ENCODE results near the gene ATP5F1E.
"Not testable (repeated sequence)": the region's sequence is repeated elsewhere in the genome, so short reads cannot be mapped to it uniquely, and the experiment has no call there.

ATP5F1E gene

DNA sequence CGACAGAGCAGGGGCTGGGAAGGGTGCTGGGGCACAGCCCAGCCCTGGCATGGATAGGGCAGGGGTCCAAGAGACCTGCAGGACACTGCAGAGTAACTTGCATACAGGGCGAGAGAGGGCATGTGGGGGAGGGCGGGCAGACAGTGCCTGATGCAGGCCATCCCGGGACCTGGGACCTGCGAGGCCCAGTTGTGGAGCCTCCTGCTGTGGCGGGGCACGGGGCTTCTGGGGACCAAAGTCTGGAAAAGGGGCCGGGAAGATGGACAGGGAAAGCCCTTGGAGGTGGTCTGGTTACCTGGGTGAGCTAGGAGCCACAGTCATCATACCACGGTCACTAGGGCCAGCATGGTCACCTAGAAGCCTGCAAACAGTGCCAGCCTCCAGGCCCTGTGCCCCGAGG, 13.3 kb downstream of the ATP5F1E start:
- no peak for DNase-seq

DNA sequence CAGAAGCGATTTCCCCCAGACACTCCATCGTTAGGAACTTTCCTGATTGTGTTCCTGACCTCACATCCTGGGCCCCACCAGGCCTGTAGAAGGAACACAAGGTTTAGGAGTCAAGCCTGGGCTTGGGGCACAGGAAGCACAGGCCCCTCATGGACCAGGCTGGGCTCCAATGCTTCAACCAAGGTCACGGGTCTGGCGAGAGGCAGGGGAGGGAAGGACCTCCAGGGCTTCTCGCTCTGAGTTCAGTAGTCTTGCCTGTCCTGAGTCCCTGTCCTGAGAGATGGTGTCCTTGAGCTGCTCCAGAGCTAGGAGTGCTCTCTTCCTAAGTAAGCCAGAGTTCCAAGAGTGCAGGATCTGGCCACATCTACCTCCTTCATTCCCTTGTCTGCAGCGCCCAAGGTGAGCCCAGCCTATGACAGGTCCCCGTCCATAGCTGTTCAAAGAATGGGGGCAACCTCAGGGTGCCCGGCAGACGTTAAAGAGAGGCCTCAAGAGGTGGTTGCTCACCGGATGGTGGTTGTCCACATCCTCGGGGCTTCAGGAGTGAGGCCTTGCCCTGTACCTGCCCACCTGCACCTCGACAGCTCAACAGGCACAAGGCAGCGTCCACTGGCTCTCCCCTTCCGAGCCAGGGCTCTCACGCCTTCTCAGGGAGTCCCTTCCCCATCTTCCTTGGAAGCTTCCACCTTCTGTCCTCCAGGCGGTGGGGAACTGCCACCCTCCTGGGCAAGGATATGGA, 14.5 kb downstream of the ATP5F1E start:
- no peak for DNase-seq

DNA sequence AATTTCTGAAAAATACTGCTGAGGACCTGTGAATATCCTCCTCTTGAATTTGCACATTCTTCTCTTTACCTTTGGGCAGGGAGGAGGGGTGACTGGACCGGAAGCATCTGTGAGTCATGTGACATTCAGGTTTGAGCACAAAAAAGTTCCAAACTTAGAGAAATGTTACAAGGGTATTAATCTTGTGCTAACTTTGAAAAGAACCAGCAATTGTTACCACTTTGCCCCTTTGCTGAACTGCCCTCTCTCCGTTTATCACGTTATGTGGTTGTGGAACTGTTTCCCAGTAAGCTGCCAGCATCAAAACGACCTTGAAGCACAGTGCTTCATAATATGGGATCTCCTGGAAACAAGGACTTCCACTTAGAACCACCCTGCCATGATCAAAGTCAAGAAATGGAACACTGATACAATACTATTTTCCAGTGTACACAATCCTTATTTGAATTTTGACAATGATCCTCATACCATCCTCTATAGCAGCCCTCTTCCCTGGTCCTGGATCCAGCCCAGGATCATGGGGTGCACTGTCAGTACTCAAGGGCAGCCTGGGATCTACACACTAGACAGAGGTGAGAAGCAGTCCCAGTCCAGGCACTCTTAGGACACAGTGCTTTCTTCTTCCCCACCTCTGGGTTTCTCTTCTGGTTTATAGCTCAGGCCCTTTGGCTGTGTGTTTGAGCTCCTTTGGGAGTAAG, 15.2 kb downstream of the ATP5F1E start:
- DNase-seq, result no peak

DNA sequence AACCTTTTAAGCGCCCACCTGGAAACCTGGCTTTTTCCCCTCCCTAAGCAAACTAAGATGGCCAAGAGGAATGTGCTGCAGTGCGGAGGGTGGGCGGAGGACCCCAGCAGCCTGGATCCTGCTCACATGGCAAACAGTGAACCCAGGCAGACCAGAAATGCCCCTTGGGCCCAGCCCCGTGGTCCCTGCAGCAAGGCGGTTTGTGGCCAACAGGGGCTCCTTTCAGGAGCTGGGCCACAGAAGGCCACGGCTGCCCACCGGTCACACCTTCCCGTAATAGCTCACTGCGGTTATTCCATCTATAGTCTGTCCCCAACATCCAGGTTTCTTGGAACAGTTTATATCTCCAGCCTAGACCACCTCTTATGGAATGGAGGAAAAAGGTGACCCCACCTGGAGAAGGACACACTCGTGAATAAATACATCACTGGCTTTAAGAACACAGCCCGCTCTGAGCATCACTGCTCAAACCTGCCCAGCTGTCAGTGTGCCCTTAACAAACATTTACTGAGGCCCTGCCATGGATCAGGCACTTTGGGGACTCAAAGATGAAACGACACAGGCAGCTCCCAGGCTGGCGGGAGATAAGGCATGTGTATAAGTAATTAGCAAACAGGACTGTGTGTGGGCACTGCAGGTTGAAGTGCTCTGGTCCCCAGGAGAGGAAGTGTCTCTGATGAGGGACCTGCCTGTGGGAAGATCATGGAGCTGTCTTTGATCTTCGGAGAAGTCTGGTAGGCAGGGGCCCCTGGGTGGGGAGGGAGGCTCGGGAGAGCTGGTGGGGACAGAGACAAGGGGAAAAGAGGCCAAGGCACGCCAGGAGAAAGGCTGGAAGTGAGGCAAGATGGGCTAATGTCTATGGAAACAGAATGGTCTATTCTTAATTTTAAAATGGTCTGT, 16.1 kb downstream of the ATP5F1E start:
- no peak for DNase-seq

DNA sequence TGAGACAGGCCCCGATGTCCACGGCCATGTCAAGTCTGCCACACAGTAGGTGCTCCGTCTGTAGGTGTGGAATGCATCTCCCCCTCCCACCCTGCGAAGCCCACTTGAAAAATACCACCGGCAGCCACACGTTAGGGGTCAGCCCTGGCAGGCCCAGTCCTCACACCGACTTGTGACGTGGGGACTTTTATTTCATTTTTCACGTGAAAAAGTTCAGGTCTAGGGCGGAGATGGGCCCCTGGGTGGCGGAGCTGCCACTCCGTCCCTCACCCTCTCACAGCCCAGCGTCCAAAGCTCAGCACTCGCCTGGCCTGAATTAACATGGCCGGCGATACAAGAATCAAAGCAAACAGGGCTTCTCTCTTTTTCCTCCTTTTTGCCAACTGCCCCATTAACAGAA, 16.7 kb downstream of the ATP5F1E start:
- no peak for DNase-seq

DNA sequence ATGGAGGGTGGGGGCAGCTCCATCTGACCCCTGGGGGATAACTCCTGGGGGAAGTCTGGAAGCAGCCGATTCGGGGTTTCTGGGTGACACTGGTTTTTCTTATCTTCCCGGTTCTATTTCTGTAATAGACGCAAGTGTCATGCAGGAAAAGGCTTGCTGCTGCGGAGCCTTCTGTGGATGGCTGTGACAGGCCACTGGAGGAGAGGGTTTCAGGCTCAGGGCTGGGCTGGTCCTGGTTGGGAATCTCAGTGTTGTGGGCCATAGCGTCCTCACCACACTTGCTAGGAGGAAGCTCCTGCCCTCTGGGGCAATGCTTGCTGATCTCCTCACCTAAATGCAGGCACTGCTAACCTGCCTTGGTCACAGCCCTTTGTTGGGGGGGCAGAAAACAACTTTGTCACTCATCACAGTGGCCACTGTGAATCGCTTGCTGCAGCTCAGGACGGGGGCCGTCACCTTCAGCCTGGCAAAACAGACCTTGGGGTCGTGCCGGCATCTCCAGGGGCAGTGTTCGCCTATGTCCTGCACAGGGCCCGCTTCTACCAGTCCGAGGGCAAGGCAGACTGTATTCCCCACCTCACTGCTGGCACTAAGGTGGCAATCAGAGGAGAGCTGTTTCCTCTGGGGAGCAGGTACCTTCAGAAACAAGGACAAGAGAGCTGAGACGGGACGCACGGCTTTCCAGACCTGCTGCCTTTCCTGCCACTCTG, 17.3 kb downstream of the ATP5F1E start:
- no peak for DNase-seq

DNA sequence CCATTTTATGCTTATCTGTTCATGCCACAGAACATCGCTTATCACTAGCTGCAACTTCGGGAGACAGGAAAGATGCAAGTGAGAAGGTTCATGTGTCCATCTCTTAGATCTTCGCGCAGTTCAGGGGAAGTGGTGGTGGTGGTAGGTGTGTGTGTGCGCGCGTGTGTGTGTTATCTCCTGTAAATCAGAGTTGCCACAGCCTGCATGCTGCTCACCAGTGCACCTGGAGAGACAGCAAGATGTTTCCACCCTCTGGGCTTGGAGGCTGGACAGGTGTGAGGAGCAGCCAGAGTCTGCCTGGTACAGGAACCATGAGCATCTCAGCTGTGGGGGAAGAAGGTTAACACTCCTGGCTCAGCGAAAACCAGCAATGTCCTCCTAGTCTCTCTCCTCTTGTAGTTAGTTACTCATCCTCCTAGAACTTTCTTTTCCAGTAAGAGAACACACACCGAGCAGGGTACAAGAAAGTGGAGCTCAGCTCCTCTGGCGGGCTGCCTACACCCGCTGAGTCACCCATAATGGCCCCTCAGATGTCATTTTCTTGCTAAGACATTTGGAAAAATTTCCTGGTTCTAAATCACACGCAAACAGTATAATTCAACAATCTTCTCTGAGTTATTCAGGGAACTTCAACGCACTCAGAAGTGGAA, 18.1 kb downstream of the ATP5F1E start:
- DNase-seq, result no peak

DNA sequence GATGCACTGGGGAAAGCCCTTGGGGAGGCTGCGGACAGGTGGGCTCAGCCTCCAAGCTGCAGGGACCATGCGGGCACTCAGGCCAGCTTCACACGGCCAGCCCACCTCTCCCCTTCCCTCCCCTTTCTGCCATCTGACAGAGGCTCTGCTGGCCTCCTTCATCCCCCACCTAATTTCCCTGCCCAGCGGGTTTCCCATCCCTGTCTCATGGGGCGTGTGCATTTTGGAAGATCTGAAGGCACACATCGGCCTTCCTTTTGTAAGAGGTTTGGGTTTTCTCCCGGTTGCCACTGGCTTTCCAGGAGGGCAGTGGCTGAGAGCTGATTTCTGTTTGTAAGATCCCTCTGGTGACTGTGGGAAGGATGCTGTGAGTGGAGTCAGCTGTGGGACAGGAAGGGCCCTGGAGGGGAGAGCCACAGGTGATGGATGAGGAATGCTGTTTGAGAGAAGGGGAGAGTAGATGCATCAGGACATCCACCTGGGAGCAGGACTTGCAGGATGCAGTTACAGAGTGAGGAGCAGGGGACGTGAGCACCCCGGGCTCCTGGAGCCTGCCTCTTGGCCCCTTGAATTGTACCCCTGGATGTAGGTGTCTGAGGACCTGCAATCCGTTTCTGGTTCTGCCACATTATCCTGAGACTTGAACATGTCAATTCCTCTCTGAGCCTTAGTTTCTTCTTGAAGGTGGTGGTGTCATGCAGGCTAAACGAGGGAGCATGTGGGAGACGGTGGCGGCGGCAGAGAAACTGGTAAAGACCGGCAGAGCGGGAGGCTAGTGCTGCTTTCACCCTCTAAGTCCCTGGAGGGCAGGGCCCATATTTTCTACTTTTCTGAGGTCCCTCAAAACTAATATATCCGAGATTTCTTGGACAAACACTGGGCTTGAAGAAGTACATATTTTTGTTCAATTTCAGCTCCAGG, 18.8 kb downstream of the ATP5F1E start:
- no peak for DNase-seq

DNA sequence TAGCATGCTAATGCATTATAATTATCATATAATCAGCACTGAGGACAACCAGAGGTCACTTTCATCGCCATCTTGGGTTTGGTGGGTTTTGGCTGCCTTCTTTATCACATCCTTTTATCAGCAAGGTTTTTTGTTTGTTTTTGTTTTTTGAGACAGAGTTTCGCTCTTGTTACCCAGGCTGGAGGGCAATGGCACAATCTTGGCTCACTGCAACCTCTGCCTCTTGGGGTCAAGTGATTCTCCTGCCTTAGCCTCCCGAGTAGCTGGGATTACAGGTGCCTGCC, 20.3 kb downstream of the ATP5F1E start:
- DNase-seq, result not testable (repeated sequence)

DNA sequence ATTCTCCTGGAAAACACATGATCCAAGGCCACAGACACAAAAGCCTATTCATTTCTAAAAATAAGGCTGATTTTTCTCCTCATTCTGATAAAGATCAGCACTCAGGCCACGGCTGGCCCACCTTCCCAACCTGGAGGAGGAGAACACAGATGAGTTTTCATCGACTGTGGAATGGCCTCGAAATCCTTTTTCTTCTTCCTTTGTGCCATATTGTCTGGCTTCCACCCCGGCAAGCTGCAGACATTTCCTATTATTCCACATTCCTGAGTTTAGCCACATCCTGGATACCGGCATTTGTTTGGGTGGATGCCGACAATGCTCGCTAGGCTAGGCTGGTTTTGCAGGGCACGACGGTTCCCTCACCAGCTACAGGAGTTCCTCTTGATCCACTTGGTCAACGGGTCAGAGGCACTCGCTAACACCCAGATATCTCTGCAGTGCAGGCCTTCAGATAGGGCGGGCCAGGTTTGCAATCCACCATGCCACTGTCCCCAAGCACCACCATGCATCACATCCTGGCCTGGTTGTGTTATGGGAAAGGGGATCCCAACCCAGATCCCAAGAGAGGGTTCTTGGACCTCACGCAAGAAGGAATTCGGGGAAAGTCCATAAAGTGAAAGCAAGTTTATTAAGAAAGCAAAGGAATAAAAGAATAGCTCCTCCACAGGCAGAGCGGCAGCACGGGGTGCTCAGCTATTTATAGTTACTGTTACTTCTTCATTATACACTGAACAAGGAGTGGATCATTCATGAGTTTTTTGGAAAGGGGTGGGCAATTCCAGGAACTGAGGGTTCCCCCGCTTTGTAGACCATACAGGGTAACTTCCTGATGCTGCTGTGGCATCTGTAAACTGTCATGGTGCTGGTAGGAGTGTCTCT, 20.9 kb downstream of the ATP5F1E start:
- DNase-seq, result peak; percentile 85

DNA sequence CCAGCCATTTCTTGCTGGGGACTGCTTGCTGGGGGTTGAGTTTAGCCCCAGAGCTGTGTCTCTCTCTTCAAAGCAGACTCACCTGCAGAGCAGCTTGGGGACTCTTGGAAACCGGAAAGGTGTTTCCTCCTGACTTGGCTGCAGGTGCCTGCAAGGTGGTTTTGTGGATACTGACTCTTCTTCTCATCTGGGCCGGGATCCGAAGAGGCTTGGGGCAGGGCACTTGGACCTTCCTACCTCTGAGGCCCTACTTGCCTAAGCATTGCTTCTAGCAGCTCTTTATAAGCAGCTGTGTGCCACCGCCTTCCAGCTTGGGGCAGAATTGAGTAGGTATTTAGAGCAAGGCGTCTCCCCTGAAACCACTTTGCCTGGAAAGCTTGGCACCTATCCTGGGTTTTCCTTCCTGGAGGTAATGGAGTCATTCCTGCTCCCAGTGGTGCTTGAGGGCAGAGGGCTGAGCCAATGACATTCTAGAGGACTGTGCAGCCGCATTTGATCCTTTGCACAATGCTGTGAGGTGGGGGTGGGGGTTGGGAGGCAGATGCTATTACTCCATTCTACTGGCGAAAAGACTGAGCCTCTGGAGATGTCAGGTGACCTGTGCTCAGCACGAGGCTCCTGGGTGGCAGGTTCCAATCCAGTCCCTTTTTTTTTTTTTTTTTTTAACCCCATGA, 21.7 kb downstream of the ATP5F1E start:
- DNase-seq, result no peak

DNA sequence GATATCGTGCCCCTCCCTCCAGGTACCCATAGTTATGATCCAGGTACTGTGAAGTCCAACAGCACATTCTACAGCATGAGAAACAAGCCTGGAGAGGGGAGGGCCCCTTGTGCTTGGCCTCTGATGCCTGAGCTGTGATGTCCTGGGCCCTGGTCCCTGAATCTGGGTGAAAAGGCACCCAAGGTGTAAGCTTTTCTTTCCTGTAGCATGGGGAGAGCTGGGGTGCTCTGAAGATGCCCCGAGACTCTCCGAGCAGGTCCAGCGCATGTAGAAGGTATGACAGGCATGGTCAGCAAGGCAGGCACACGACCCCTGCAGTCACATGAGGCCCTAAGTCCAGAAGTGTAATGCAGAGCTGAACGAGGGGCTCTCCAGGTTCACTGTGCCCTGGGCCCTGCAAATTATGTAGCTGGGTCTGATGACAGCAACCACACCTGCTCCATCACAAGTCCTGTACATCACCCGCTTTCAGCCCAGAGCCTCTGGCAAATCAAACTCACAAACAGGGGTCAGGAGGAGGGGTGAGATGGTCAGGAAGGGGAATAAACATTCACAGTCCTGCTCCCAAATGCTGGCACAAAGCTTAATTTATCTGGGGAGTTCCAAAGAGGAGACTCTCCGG, 23.3 kb downstream of the ATP5F1E start:
- DNase-seq, result no peak

DNA sequence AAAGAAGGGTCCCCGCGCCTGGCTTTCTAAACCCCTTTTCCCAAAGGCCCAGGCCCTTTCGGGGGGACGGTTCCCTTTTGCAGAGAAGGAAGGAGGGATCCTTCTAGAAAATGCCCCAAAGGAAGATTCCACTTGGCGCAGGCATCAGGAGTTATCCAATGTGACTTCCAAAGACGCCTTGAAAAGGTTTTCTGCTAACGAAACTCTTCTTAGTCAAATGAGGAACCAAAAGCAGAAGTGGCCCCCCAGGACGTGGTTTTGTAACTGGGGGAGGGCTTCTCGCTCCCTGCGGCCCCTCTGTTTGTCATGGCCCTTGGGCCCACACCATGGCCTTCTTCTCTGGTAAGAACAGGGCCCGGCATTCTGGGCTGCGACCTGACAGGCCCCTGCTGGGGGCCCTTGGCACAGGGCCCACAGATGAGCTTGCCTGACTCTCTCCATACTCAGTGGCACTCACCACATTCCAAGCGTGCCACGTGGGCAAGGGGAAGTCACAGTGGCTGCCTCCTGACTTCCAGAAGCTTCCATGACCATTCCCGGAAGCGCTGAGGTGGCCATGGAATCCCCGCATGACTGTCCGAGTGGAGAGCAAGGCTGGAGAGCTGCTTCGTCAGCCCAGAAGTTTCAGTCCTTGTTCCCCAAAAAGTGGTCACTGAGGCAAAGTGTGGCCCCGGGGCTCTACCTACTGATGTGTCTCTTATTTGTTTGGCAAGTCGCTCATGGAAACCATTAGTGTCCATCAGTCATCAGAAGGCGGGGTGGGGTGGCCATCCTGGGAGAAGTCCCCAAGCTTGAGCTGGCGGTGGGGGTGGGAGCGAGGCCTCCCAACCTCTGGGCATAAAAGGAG, 24.2 kb downstream of the ATP5F1E start:
- DNase-seq, result peak; percentile 97

DNA sequence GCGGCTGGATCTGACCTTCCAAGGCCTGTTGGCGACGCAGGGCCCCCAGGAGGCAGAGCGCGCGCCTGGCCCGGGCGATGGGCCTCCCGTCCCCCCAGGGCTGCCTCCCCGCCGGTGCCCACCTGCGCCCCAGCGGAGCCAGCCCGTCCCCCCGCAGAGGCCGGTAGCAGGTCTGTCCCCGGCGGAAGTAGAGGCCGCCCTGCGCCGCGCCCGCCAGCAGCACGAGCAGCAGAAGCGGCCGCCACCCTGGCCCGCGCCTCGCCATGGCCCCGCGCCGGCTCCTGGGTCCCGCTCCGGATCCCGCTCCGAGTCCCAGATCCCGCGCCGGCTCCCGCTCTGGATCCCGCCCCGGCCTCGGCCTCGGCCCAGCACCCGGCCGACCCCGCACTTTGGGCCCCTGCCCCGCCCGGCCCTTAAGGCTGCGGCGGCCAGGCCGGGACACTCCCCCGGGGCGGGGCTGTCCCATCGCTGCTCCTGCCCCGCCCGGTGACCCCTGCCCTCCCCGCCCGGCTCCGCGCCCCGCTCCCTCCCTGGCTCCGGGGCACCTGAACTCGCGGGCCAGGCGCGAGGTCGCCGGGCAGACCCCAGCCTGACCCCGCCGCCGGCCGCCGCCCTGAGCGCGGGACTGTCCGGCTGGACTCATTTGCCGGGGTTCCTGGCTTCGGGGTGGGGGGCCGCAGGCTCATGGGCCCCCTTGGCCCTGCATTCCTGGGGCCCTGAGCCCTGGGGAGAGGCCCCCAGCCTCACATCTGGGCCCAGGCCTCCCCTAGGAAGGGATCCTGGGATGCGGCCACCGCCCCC, 25.1 kb downstream of the ATP5F1E start, which contains the start of gene CTSZ:
CTSZ (minus strand) TSS at position 391 of the 801 bp plus-strand sequence; CDS start at position 265, 126 bp downstream.
- peak; percentile 56 for DNase-seq

DNA sequence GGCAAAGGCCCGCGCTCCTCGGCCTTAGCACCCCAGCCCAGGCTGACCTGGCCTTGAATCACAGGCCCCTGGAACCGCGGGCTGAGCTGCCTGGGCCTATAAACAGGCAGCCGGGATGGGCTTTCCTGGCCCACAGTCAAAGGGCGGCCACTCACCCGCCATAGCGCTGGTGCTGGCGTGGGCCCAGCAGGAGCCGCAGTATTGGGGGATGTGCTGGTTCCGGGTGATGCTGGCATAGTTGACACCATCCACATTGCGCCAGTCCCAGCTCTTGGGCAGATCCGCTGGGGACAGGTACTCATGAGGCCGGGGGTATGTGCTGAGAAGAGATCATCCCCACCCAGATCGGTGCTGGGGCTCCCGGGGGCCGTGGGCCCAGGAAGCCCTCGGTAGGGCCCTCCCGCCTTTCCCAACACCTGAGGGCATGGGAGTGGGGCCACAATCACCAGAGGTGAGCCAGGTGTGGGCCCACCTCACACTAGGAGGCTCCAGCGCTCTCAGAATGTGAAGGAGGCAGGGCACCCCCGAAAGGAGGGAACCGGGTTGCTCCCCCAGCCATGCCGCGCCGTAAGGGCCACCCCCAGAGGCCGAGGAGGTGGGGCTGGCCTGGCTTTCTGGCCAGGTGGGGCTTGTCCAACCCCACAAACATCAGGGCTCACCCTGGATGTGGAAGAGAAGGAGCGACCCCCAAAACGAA, 25.8 kb downstream of the ATP5F1E start:
- no peak for DNase-seq

DNA sequence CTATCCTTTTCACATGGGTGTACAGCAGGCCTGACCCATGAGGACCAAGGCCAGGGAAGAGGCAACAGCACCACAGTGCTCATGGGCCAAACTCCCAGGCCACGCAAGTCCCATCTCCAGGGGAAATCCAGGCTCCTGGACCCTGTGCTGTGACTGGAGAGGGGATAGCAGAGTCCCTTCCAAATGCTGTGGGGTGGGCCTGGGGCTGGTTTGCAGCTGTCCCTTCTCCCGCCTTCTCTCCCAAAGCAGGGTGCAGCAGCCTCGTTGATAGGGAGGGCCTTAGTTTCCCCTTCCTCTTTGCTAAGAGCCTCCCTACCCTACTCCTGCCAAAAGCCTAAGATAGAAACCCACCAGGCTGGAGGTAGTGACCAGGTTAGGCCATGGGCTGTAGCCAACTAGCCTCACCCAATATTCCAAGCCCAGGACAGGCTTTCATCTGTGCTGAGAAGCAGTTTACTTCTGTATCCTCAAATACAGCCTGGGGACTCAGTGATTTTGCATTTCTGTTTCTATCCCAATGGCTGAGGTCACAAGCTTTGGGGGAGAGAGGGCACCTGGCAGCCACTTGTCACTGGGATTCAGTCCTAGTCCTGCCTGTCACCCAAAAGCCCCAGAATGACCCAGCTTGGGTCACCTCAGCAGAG, 26.5 kb downstream of the ATP5F1E start:
- DNase-seq, result no peak
